GM19025 (cell line): Measurements from ENCODE around the gene KHDC3L.
A peak's percentile ranks its signal among the peaks of the same experiment; 100 is the strongest.

Experiments used
- ATAC-seq: cut with Tn5 transposase; IDR thresholded peaks from one replicate; pipeline ENCODE4 v1.9.1; 2021; ENCODE audit warnings: mild to moderate bottlenecking, low read depth, moderate library complexity; ENCODE audit not compliant: unreplicated experiment

Gene KHDC3L, protein sequence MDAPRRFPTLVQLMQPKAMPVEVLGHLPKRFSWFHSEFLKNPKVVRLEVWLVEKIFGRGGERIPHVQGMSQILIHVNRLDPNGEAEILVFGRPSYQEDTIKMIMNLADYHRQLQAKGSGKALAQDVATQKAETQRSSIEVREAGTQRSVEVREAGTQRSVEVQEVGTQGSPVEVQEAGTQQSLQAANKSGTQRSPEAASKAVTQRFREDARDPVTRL

DNA sequence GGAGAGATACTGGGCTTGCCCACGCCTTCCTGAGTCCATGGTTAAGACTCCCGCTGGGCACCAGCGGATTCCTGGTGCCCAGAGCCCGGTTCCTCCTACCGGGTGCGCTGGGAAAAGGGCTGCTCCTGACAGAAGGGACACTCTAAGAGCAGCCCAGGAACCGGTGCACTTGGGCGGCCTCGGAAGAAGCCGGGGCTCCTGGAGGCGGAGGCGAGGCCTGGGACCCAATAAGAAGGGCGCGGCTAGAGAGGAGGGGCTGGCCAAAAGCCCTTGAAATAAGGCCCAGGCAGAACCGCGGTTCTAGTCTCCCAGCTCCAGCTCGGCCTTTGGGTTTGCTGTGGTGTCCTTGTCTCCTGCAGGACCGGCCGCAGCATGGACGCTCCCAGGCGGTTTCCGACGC lies at the start of gene KHDC3L:
Gene KHDC3L, plus strand, starts transcription at position 301 of the 400 bp plus-strand sequence. Its CDS starts 72 bp downstream, at position 373.
- ATAC-seq: no peak

DNA sequence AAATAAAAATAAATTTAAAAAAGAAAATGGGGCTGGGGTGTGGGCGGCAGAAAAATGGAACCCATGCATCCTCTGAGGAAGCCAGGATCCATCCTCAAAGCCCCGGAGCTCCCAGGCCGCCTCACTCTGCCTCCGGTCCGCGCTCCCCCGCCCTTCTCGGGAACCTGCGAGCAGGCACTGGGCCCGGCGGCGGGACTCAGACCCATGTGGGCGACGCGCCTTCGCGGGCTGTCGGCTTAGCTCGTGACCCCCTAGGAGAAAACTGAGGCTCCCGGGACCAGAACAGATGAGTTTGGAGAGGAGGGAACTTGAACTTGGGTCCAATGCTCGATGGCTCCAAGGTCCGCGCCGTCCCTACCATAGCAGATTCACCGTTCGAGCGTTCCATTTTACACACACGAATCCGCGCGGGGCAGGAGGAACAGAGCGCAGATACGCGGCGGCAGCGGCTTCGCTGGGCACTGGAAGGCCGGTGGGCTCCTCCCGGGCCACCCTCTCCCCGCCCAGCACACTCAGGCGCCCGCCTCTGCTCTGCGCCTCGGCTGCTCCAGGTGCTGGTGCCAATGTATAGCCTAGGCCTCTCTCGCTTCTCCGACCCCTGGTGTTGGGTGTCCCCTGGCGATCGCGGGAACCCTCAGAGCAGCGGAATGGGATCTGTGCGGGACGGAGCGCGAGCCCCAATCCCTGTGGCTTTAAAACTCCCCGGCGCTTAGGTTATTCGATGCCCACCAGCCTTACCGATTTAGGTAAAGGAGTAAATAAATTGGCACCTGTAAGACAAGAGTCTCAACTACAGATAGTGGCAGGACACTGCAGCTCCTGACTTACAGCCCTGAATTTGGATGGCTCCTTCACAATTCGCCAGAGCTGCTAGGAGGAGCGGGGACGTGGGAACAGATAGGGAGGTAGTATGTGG lies 47.6 kb upstream of the KHDC3L start:
- ATAC-seq: no peak

DNA sequence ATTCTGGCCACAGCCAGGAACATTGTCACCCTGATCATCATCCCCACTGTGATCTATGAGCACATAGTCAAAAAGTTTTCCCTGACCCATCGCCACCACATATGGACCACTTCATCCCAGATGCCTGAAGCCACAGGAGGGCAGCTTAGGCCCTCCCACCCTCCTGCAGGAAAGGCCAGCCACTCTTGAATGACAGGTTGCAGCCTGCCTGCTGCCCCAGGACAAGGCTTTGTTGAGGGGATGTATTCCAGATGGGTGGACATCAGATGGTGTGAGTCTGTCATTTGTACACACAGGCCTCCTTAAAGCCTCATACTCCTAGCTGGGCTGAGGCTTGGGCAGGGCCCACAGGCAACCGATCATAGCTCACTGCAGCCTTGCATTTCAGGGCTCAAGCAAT lies 39.1 kb upstream of the KHDC3L start:
- no peak for ATAC-seq

DNA sequence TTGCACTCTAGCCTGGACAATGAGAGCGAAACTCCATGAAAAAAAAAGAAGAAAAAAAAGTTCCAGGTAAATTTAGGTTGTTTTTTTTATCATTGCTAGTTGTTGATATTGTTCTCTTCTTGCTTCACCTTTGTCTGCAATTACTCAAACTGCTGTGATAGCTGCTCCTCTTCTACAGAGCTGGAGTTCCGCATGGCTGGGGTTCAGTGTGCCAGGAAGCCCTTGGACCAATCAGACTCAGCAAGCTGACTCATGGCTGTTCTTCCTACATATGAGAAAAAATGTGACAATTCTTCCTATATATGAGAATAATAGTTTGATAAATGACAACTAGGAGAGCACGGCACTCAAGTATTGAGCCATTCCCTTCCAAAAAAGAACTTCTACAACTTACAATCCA lies 36.8 kb upstream of the KHDC3L start:
- no peak for ATAC-seq

DNA sequence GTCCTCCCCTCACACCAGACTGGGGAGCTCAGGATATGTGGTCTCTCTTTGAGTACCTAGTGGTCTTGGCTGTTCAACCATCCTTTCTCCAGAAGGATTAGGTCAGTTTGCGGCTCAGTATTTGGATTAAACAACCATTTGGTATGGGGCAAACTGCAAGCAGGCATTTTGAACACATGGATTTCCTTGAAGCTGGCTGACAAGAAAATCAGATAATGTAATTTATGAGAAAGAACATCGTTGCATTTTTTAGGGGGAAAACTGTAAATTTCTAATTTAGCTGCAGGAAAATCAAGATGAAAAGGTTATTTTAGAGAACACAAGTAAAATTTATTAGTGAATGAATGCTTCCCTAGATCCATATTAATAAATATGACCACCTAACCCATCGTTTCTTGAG lies 33.7 kb upstream of the KHDC3L start:
- no peak for ATAC-seq

DNA sequence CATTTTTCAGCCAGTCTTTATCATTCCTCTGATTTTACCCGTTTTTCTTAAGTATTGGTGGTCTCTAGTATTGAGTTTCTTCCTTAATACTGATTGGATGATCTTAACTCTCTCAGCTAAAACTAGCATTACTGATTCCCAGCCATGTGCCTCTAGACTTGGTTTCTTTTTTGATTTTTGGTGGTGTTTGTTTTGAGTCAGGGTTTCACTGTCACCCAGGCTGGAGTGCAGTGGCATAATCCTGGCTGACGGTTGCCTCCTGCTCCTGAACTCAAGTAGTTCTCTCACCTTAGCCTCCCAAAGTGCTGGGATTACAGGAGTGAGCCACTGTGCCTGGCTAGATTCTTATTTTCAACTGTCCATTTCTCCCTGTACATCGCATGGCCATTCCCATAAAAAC lies 33.3 kb upstream of the KHDC3L start:
- ATAC-seq: peak; percentile 51

DNA sequence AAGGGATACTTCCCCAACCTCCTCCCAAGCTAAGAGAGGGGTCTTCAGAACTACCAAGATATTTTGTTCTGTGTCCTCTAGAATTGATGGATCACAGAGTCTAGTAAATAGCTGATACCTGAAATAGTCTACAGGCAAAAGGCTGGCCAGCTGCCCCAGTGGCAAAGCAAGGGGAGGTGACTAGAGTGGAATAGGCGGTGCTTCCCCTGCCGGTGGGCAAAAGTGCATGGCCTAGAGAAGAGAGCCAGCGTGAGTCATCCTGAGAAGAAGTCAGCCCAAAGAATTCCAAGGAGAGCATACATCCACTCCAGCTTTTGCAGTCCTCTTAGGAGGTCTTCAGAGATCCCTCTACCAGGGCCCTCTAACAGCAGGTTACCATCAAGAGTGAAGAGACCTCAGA lies 23.1 kb upstream of the KHDC3L start:
- ATAC-seq: no peak

DNA sequence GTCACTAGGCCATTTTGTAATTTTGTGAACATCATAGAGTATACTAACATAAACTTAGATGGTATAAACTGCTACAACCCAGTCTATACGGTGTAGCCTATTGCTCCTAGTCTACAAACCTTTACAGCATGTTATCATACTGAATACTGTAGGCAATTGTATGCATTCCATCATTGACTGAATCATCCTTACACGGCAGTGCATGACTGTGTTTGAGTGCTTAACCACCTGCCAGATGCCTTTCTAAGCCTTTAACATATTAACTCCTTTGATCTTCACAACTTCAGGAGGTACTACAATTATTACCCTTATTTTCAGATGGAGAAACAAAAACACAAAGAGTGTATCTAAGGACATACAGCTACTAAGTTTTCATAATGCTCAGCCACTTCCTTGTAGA lies 22.4 kb upstream of the KHDC3L start:
- no peak for ATAC-seq

DNA sequence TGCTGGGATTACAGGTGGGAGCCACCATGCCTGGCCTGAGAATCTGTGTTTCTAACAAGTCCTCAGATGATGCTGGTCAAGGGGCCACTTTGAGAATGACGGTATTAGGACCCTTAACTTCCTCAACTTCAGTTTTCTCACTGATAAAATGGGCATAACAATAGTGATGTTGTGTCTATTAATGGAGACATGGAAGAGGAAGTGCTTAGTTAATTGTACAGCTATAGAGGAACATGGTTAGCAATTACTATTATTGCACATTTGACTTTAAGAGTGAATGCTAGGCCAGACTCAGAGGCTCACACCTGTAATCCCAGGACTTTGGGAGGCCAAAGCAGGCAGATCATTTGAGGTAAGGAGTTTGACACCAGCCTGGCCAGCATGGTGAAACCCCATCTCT lies 21.1 kb upstream of the KHDC3L start:
- ATAC-seq: no peak

DNA sequence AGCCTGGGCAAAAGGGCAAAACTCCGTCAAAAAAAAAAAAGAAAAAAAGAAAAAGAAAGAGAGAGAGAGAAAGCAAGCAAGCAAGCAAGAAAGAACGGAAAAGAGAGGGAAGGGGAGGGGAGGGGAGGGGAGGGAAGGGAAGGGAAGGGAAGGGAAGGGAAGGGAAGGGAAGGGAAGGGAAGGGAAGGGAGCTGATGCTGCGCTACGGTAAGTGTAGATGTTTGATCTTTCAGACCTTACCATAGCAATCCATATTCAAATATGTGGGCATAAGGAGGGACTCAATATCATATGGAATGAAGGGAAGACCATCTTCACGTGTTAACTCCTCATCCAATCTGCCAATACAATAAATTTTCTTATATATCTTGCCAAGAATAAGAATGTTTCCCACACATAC lies 20.3 kb upstream of the KHDC3L start:
- ATAC-seq: no peak

DNA sequence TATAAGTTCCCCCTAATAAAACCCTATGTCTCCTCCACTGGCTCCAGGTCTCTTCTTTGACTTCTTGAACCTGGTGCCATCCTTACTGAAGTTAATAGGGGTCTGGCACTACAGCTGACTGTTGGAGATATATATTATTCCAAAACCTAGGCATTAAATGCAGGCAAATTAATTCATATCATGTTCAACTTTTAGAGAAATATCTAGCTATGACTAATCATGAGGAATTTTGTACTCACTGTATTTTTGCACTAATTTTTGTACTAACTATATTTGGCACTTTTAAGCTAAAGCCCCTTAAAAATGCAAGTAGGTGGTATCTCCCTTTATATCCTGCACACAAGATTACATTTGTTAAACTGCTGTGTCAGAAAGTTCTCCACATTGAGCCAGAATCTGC lies 19.3 kb upstream of the KHDC3L start:
- no peak for ATAC-seq

DNA sequence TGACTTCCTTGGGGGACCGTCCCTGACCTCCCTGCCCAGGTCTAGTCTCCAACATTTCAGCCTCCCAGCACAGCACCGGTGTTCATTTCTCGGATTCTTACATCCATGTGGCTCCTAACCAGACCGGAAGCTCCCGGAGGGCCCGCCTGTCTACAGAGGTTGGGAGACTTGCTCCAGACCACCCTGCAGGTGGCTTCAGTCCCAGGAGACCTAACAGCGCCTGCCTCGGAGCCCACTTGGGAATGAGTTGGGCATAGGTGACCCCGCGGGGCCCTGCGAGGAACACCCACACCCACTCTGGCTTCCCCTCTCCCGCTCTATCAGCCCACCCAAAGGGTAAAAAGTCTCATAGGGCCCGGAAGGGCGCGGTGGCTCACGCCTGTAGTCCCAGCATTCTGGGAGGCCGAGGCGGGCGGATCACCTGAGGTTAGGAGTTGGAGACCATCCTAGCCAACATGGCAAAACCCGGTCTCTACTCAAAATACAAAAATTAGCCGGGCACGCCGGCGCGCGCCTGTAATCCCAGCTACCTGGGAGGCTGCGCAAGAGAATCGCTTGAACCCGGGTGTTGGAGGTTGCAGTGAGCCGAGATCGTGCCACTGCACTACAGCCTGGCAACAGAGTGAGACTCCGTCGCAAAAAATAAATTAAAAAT lies 13.8 kb upstream of the KHDC3L start:
- no peak for ATAC-seq

DNA sequence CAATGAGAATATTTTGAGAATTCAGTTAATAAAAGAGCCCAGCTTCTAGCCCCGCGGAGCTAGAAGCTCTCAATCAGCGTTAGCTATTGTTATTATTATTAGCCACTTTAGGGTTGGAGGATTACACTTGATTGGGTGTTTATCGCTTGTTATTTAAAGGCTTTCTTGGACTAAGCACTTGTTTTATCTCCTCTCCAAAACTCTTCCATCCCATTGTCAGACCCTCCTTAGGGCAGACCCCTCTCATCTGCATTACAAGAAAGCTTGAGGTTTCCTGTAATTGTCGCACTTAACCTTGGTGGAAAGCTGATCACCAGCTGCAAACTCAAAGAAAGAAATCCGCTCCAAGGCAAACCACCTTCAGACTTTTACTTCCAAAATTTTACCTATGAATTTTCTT lies 13.1 kb upstream of the KHDC3L start:
- no peak for ATAC-seq

DNA sequence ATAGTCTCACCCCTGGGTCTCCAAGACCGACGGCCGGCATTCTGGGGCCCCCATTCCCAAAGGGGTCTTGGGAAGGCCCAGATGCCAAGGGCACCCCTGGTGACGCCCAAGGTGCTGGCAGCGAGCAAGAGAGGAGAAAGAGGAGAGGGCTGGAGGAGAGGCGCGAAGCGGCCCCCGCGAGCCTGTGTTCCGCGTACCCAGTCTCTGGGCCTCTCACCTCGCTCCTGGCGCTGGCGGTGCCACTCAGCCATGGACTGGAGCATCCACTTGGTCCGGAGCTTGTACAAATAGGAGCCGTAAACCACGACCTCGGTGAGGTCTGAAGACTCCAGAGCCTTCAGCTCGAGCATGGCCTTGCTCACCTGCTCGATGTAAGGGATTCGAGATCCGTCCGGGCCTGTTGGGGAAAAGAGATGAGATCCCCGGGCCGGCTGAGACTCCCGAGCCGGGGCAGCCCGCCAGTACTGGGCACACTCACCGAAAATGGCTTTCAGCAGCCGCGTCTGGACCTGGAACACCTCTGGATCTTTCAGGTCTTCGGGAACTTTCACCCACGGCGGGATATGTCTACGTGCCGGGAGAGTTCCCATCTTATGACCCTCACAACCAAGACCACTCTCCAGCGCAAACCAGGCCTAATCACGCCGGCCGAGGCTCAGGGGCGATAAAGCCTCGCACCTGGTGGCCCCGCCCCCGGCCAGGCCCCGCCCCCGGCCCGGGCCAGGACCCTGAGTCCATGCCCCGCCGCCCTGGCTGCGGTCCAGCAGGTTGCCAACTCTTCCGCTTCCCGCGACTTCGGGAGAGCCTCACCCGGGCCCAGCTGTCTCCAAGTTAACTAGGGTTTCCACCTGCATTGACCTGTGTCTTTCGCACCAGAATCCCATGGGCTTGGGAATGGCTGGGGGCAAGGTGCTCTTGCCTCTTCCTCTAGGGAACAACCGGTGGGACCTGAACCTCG lies 8.5 kb upstream of the KHDC3L start, which contains the start of gene DPPA5:
Gene DPPA5, minus strand, starts transcription at position 641 of the 958 bp plus-strand sequence. Its CDS starts 51 bp downstream, at position 590.
- no peak for ATAC-seq

DNA sequence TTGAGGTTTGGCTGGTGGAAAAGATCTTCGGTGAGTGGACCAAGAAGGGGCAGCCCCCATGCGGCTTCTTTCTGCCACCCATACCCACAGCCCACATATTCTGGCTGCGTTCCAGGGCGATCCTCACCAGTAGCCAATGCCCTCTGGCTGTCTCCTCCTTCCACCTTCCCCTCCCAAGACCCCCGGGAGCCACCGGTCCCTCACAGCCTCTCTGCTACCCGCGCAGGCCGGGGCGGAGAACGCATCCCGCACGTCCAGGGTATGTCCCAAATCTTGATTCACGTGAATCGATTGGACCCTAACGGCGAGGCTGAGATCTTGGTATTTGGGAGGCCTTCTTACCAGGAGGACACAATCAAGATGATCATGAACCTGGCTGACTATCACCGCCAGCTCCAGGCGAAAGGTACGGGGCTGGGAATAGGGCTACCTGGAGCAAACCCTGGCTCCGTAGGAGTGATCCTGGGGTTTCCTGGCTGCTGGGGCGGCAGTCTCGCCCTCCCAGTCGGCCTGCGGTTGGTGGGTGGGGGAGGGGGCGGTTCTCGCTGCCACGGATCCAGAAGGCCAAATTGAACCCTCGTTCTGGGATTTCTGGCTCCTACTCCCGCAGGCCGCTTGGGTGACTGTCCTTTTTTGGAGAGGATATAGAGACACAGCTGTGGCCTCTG lies 545 bp downstream of the KHDC3L start:
- no peak for ATAC-seq

DNA sequence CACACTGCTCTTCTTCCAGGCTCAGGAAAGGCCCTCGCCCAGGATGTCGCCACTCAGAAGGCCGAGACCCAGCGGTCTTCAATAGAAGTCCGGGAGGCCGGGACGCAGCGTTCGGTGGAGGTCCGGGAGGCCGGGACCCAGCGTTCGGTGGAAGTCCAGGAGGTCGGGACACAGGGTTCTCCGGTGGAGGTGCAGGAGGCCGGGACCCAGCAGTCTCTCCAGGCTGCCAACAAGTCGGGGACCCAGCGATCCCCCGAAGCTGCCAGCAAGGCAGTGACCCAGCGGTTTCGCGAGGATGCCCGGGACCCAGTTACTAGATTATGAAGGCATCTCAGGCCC lies 1.0 kb downstream of the KHDC3L start:
- ATAC-seq: no peak

DNA sequence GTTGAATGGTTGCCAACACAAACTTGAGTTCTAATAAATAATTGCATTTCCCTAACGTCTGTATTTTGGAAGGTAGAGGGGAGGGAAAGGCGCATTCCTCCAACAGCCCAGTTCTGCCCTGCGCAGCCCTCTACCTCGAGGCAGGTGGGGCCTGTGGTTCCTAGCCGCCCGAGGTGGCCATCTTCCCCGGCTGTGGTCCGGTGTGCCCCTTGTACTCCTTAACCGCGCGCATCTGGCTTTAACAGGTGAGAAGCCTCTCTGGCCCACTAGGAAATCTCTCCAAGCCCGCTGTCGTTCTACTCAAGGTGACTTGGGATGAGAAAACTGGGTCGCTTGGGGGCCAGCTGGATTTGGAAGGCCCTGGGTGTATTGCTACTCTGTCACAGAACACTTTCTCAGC lies 1.7 kb downstream of the KHDC3L start:
- no peak for ATAC-seq

DNA sequence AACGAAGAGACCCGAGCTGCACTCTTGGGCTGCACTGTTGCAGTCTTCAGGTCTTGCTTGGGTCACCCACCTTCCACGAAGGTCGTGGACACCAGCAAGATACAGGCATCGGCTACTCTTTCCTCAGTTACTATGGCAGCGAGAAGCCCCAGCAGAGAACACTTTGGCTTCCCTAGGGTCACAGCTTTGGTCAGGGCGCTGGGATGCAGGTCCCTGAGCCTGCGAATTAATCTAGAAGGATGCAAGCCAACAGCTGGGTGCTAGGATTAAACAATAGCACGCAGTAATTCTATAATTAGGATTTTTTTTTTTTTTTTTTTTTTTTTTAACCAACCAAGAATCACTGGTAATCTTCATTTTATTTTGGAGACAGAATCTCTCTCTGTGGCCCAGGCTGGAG lies 2.1 kb downstream of the KHDC3L start:
- ATAC-seq: no peak

DNA sequence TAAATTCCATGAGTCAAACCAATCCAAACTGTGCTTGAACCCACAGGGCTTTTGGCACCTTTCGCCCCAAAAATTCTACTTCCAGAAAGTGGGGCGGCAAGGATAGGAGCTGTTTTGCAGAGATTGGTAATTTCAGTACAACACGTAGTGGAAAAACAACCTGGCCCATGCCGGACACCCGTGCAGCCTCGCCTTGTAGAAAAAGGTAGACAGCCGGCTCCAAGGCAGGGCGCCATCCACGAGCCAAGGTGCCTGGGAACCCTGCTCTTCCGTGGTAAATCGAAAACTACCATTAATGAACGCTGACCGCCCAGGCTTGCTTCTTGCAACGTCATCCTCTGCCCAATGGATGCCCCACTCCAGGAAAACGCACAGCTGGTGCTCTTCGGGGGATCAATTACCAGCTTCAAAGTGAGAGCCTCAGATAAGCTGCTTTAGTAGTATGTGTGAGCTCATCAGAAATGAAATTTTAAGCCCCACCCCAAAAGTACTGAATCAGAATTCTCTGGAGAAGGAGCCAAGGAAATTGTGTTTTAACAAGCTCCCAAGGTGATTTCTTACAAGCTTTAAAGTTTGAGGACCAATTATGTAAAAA lies 5.4 kb downstream of the KHDC3L start:
- ATAC-seq: no peak
